ENCODE measurements around the gene GSTM4.
A peak's percentile ranks its signal among the peaks of the same experiment; 100 is the strongest.

GSTM4 gene

DNA sequence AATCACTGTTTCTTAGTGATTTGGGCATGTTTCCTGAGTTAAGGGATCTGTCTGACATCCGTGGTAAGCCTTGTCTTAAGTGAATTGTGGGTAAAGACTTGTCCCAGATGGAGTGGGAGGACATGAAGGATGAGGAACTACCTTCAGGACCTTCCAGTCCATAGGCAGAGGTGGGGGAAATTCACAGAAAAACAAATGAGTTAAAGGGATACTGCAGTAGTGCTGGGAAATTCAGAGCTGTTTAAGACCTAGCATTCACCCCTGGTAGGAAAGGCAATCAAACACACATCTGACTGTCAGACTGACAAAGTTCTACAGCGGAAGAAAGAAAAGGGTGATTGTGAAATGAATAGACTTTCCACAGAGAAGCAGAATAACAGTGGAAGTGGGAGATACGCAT is 39.5 kb upstream of the GSTM4 start:
- H2AFZ ChIP-seq (ENCODE audit: low read length), result no peak overlapping the region
- peaks cover 17% of the 10 kb centered on the region for H3K79me2 ChIP-seq (ENCODE audit: insufficient read depth, low read length)
- no peak overlapping the region for H3K4me3 ChIP-seq (ENCODE audit: low read length, poor library complexity, severe bottlenecking)
- no peaks in the 10 kb centered on the region for H3K9me3 ChIP-seq (ENCODE audit: insufficient read depth, low read depth, low read length)
- H3F3A ChIP-seq (ENCODE audit: low read depth), result no peaks in the 10 kb centered on the region
- no peaks in the 10 kb centered on the region for H3K27me3 ChIP-seq (ENCODE audit: insufficient read depth, low read length, poor library complexity, severe bottlenecking)
- peaks cover 4% of the 10 kb centered on the region for H4K20me1 ChIP-seq (ENCODE audit: insufficient read depth, low read length, poor library complexity, severe bottlenecking)
- H3K4me1 ChIP-seq (ENCODE audit: insufficient read depth, low read length, poor library complexity, severe bottlenecking), result peaks cover 31% of the 10 kb centered on the region
- H3K9me2 ChIP-seq (replicated peaks; ENCODE audit: low read depth, low read length), result no peaks in the 10 kb centered on the region
- H3K4me2 ChIP-seq (ENCODE audit: low read depth, low read length, poor library complexity, severe bottlenecking), result peak overlapping the region; percentile 64
- no peaks in the 10 kb centered on the region for H3K36me3 ChIP-seq (ENCODE audit: insufficient read depth, low read length)
- no peak overlapping the region for H3K9ac ChIP-seq (ENCODE audit: low read depth, low read length, poor library complexity, severe bottlenecking)
- TF ChIP-seq CTCF (conservative IDR thresholded peaks at IDR 0.05; ENCODE audit: low read length) (no peak), EZH2phosphoT487 (IDR thresholded peaks at IDR 0.05; ENCODE audit: borderline replicate concordance) (no peak)

DNA sequence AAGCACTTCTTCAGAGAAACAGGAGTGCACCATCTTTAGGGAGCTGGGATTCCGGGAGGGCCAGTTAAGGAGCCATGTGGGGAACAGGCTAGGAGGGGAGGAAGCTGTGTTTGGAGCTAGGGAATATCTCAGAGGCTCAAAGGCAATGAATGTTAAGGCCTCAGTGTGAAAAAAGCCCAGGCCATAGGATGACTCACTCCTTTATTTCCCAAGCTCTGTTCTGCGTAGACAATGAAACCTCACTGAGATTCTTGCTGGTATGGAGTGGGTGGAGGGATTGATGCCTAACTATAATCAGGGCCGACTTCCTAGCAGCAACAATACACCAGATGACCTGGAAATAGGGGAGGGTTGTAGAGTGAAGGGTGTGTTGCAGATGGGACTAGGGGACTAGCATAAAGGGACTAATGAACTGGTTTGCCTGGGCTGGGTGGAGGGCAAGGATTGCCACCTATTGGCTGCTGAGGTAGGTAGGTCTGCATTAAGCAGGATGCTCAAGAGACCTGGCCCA is 38.6 kb upstream of the GSTM4 start:
- Histone ChIP-seq H3K27me3 (ENCODE audit: insufficient read depth, low read length, poor library complexity, severe bottlenecking) (no peaks in the 10 kb centered on the region), H3K4me1 (ENCODE audit: insufficient read depth, low read length, poor library complexity, severe bottlenecking) (peaks cover 41% of the 10 kb centered on the region), H3K4me2 (ENCODE audit: low read depth, low read length, poor library complexity, severe bottlenecking) (no peak overlapping the region), H3K36me3 (ENCODE audit: insufficient read depth, low read length) (no peaks in the 10 kb centered on the region), H3F3A (ENCODE audit: low read depth) (no peaks in the 10 kb centered on the region), H3K9me2 (replicated peaks; ENCODE audit: low read depth, low read length) (no peaks in the 10 kb centered on the region), H2AFZ (ENCODE audit: low read length) (no peak overlapping the region), H3K4me3 (ENCODE audit: low read length, poor library complexity, severe bottlenecking) (no peak overlapping the region), H3K79me2 (ENCODE audit: insufficient read depth, low read length) (peaks cover 26% of the 10 kb centered on the region), H3K9ac (ENCODE audit: low read depth, low read length, poor library complexity, severe bottlenecking) (no peak overlapping the region), H3K9me3 (ENCODE audit: insufficient read depth, low read depth, low read length) (no peaks in the 10 kb centered on the region), H4K20me1 (ENCODE audit: insufficient read depth, low read length, poor library complexity, severe bottlenecking) (peaks cover 11% of the 10 kb centered on the region)
- TF ChIP-seq CTCF (conservative IDR thresholded peaks at IDR 0.05; ENCODE audit: low read length) (peak; percentile 41; the same call in 1 of the 2 replicates), EZH2phosphoT487 (IDR thresholded peaks at IDR 0.05; ENCODE audit: borderline replicate concordance) (no peak)

DNA sequence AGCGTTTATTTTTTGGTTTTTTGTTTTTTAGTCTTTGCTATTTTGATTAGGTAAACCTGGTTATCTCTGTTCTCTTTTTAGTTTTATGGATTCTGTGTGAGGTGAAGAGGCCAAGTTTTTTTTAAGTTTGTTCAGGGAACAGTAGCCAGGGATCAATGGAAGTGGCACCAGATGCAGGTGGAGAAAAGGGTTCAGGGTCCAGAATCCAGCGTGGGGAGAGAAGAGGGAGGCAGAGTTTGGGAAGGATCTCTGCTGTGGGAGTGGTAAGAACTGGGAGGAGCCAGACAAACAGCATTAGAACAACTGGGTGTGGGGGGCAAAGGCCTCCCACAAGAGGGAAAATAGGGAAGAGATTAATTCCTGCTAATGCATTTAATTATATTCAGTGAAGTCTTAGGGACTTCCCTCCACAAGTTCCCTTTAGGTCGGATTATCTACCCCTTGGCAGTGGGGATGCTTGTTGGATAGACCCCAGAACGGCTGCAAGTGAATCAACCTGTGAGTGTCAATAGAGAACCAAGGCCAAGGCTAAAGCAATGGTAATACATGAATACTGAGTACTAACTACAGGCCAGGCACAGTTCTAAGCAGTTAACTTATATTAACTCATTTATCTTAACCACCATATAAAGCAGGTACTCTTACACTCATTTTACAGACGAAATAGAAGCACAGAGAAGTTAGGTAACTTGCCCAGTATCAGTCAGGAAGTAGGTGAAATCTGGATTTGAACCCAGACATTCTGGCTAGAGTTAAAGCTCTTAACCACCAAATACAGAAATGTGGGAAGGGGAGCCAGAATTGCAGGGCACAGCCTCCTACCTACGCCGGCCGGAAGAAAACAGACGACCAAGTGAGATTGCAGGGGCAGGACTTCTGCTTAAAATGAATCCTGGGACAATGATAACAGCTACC is 37.0 kb upstream of the GSTM4 start:
- peak overlapping the region; percentile 80 for H3K9ac ChIP-seq (ENCODE audit: low read depth, low read length, poor library complexity, severe bottlenecking)
- H3K4me2 ChIP-seq (ENCODE audit: low read depth, low read length, poor library complexity, severe bottlenecking), result peak overlapping the region; percentile 90
- H3F3A ChIP-seq (ENCODE audit: low read depth), result no peaks in the 10 kb centered on the region
- H2AFZ ChIP-seq (ENCODE audit: low read length), result peak overlapping the region; percentile 85
- peak overlapping the region; percentile 93 for H3K4me3 ChIP-seq (ENCODE audit: low read length, poor library complexity, severe bottlenecking)
- H4K20me1 ChIP-seq (ENCODE audit: insufficient read depth, low read length, poor library complexity, severe bottlenecking), result peaks cover 21% of the 10 kb centered on the region
- TF ChIP-seq CTCF (conservative IDR thresholded peaks at IDR 0.05; ENCODE audit: low read length) (no peak), EZH2phosphoT487 (IDR thresholded peaks at IDR 0.05; ENCODE audit: borderline replicate concordance) (no peak)
- no peaks in the 10 kb centered on the region for H3K9me3 ChIP-seq (ENCODE audit: insufficient read depth, low read depth, low read length)
- H3K36me3 ChIP-seq (ENCODE audit: insufficient read depth, low read length), result no peaks in the 10 kb centered on the region
- H3K9me2 ChIP-seq (replicated peaks; ENCODE audit: low read depth, low read length), result no peaks in the 10 kb centered on the region
- no peaks in the 10 kb centered on the region for H3K27me3 ChIP-seq (ENCODE audit: insufficient read depth, low read length, poor library complexity, severe bottlenecking)
- peaks cover 56% of the 10 kb centered on the region for H3K4me1 ChIP-seq (ENCODE audit: insufficient read depth, low read length, poor library complexity, severe bottlenecking)
- peaks cover 42% of the 10 kb centered on the region for H3K79me2 ChIP-seq (ENCODE audit: insufficient read depth, low read length)

Measured in Loucy (cell line).